Aorta (tissue), 5 donors: ENCODE data around the gene ANKRD17. TPM values are rescaled to one million over a fixed set of nuclear protein-coding genes. Genes with fewer than 3 reads are reported as not detected.
"Not testable (repeated sequence)": the region's sequence is repeated elsewhere in the genome, so short reads cannot be mapped to it uniquely, and the experiment has no call there.

Experiments
- ATAC-seq: fragments of 200-7000 bp; cut with Tn5 transposase; one replicate; pipeline ENCODE4 v1.9.1; 2022; ENCODE audit warnings: moderate library complexity; ENCODE audit not compliant: low FRiP score
- DNase-seq, 2 donors: peaks; one replicate each; pipeline ENCODE4 v3.0.0-alpha.2; 2020
- H3K27ac ChIP-seq, 2 donors: one replicate each; pipeline ENCODE4 v1.5.1; 2013; ENCODE audit warnings: low read length in 2 of 2, mild to moderate bottlenecking in 2 of 2, moderate library complexity in 2 of 2, control low read depth in 1 of 2, inconsistent platforms in 1 of 2, low read depth in 1 of 2
- H3K27me3 ChIP-seq, 2 donors: one replicate each; pipeline ENCODE4 v1.6.1; 2013; ENCODE audit warnings: control low read depth in 1 of 2, low read length in 1 of 2, mild to moderate bottlenecking in 1 of 2, moderate library complexity in 1 of 2; ENCODE audit not compliant: insufficient read depth in 2 of 2, control insufficient read depth in 1 of 2
- H3K36me3 ChIP-seq, 2 donors: one replicate each; pipeline ENCODE4 v1.6.1; 2013; ENCODE audit warnings: control low read depth in 1 of 2, low read length in 1 of 2, mild to moderate bottlenecking in 1 of 2; ENCODE audit not compliant: insufficient read depth in 2 of 2, control insufficient read depth in 1 of 2
- H3K4me1 ChIP-seq, 2 donors: one replicate each; pipeline ENCODE4 v1.6.1; 2013; ENCODE audit warnings: low read length in 2 of 2, control low read depth in 1 of 2, mild to moderate bottlenecking in 1 of 2, moderate library complexity in 1 of 2; ENCODE audit not compliant: insufficient read depth in 2 of 2, control insufficient read depth in 1 of 2
- H3K4me3 ChIP-seq, 2 donors: one replicate each; pipeline ENCODE4 v1.5.1; 2013; ENCODE audit warnings: low read length in 2 of 2, control low read depth in 1 of 2, mild to moderate bottlenecking in 1 of 2
- H3K9me3 ChIP-seq: one replicate; pipeline ENCODE4 v1.6.1; 2013; ENCODE audit warnings: mild to moderate bottlenecking, low read length; ENCODE audit not compliant: control insufficient read depth
- WGBS, 2 donors: extraction: QIAGEN DNeasy Blood & Tissue Kit; methylation state at CpG; one replicate each; pipeline ENCODE4 v1.1.7; 2013; 5-methylcytosine and 5-hydroxymethylcytosine counted together
- intact Hi-C, 2 donors: fragments of 100-400 bp; cut with DNase I; formaldehyde crosslinking; loops; one replicate each; pipeline versions ENCODE4 v1.14.2 to v1.15.0; 2022
- polyA plus RNA-seq, 2 donors: library from polyadenylated mRNA; stranded (reverse); fragments of 200-250 nt; gene quantifications; one replicate each; pipeline ENCODE4 v1.2.3, GENCODE V29; 2013
- total RNA-seq, 2 donors: library from RNA; stranded (reverse); fragmentation: NEBNext Ultra II Directional; extraction: Animal tissue kit (Norgen Biotek cat#: 25700); gene quantifications; one replicate each; pipeline ENCODE4 v1.2.1, GENCODE V29; 2021
- donor health status: healthy with polysubstance abuse.
- donor health status: Bipolar disorder and iron deficiency.
- donor health status: DM: no; HTN: no; CAD: no.
- donor health status: DM: no; HTN: no; CAD: no.
- donor health status: DM: yes; HTN: yes; CAD: no.

The ANKRD17 gene
- total and polyA plus RNA-seq, 4 donors = 4.9 to 67.1 (median 35.0) TPM

GRCh38 chr4:73221734-73222133 is 36.9 kb downstream of the ANKRD17 start:
- no peaks in the 10 kb centered on the region for H3K36me3 ChIP-seq
- no peak for DNase-seq
- 69 to 81% methylated on average over 2 of the region's 2 CpGs for WGBS, 2 donors
- H3K27ac ChIP-seq = peak overlapping the region in 1 of 2 donors; percentile 33
- ATAC-seq = no peak
- H3K4me3 ChIP-seq = no peak overlapping the region
- H3K4me1 ChIP-seq = no peaks in the 10 kb centered on the region
- intact Hi-C loops = no loop called here
- H3K9me3 ChIP-seq = no peaks in the 10 kb centered on the region
- no peaks in the 10 kb centered on the region for H3K27me3 ChIP-seq

- H3K27ac ChIP-seq = no peak overlapping the region
- H3K4me1 ChIP-seq = no peaks in the 10 kb centered on the region
- ATAC-seq = no peak
- no peaks in the 10 kb centered on the region for H3K27me3 ChIP-seq
- H3K9me3 ChIP-seq = no peaks in the 10 kb centered on the region
- H3K4me3 ChIP-seq = no peak overlapping the region
- H3K36me3 ChIP-seq = no peaks in the 10 kb centered on the region
- DNase-seq = no peak
- intact Hi-C loops = no loop called here
Observed at GRCh38 chr4:73220815-73221214, 37.8 kb downstream of the ANKRD17 start.

- Histone ChIP-seq H3K36me3 (no peaks in the 10 kb centered on the region), H3K27me3 (no peaks in the 10 kb centered on the region), H3K9me3 (no peaks in the 10 kb centered on the region), H3K27ac (no peak overlapping the region), H3K4me3 (no peak overlapping the region), H3K4me1 (peaks cover 0 to 7% of the 10 kb centered on the region in 2 donors)
- intact Hi-C loops = no loop called here
- ATAC-seq (no peak), DNase-seq (no peak)
- WGBS, 2 donors = 68 to 74% methylated on average over 2 of the region's 2 CpGs
Observed at GRCh38 chr4:73213916-73214653, 44.5 kb downstream of the ANKRD17 start.

GRCh38 chr4:73212982-73213730 is 45.4 kb downstream of the ANKRD17 start:
- whole genome bisulfite sequencing, 2 donors = 91 to 93% methylated on average over 1 of the region's 1 CpG
- Histone ChIP-seq H3K4me3 (no peak overlapping the region), H3K27me3 (no peaks in the 10 kb centered on the region), H3K9me3 (no peaks in the 10 kb centered on the region), H3K4me1 (peaks cover 0 to 7% of the 10 kb centered on the region in 2 donors), H3K27ac (no peak overlapping the region), H3K36me3 (no peaks in the 10 kb centered on the region)
- no peak for DNase-seq
- ATAC-seq = no peak
- intact Hi-C loops = no loop called here

GRCh38 chr4:73211968-73212367 is 46.6 kb downstream of the ANKRD17 start:
- intact Hi-C loops = no loop called here
- no peak overlapping the region for H3K4me3 ChIP-seq
- WGBS, 2 donors = 93 to 94% methylated on average over 1 of the region's 1 CpG
- no peaks in the 10 kb centered on the region for H3K9me3 ChIP-seq
- H3K36me3 ChIP-seq = no peaks in the 10 kb centered on the region
- H3K4me1 ChIP-seq = peaks cover 0 to 7% of the 10 kb centered on the region in 2 donors
- no peak for ATAC-seq
- H3K27ac ChIP-seq = no peak overlapping the region
- no peaks in the 10 kb centered on the region for H3K27me3 ChIP-seq
- DNase-seq = no peak

- H3K4me1 ChIP-seq = no peaks in the 10 kb centered on the region
- H3K36me3 ChIP-seq = no peaks in the 10 kb centered on the region
- intact Hi-C loops = no loop called here
- DNase-seq (no peak), ATAC-seq (no peak)
- H3K27ac ChIP-seq = no peak overlapping the region
- no peaks in the 10 kb centered on the region for H3K27me3 ChIP-seq
- H3K4me3 ChIP-seq = no peak overlapping the region
- no peaks in the 10 kb centered on the region for H3K9me3 ChIP-seq
Observed at GRCh38 chr4:73208376-73208775, 50.2 kb downstream of the ANKRD17 start.

- Histone ChIP-seq H3K4me1 (no peaks in the 10 kb centered on the region), H3K27me3 (no peaks in the 10 kb centered on the region)
- WGBS, 2 donors = 98 to 100% methylated on average over 3 of the region's 3 CpGs
Observed at GRCh38 chr4:73206236-73206635, 52.4 kb downstream of the ANKRD17 start.

GRCh38 chr4:73205482-73205881 is 53.1 kb downstream of the ANKRD17 start:
- H3K9me3 ChIP-seq = no peaks in the 10 kb centered on the region
- H3K27me3 ChIP-seq = no peaks in the 10 kb centered on the region
- no peaks in the 10 kb centered on the region for H3K36me3 ChIP-seq
- no peak overlapping the region for H3K27ac ChIP-seq
- no peak overlapping the region for H3K4me3 ChIP-seq
- no peaks in the 10 kb centered on the region for H3K4me1 ChIP-seq
- no peak for DNase-seq
- ATAC-seq = no peak
- intact Hi-C loops = no loop called here

More at GRCh38 chr4:73206236-73206635, 52.4 kb downstream of the ANKRD17 start:
- Histone ChIP-seq H3K9me3 (no peaks in the 10 kb centered on the region), H3K36me3 (no peaks in the 10 kb centered on the region), H3K4me3 (no peak overlapping the region), H3K27ac (no peak overlapping the region)
- intact Hi-C loops = no loop called here
- ATAC-seq (no peak), DNase-seq (no peak)

- WGBS, 2 donors = 96% methylated on average over 17 to 18 of the region's 18 CpGs
- H3K9me3 ChIP-seq, H3K27me3 ChIP-seq, DNase-seq, H3K4me3 ChIP-seq, intact Hi-C loops, ATAC-seq, H3K27ac ChIP-seq, H3K4me1 ChIP-seq, H3K36me3 ChIP-seq: not testable (repeated sequence)
Observed at GRCh38 chr4:73203976-73204375, 54.6 kb downstream of the ANKRD17 start.
